GM12874 (cell line): ENCODE results near the gene CAPNS1.

Experiments
- TF ChIP-seq, protein P1 (sequence below): IDR thresholded peaks from 2 replicates; pipeline ENCODE4 v1.5.1; 2011; ENCODE audit warnings: low read depth, mild to moderate bottlenecking, control low read depth, low read length, moderate library complexity; ENCODE audit not compliant: insufficient read depth

CAPNS1 gene

DNA sequence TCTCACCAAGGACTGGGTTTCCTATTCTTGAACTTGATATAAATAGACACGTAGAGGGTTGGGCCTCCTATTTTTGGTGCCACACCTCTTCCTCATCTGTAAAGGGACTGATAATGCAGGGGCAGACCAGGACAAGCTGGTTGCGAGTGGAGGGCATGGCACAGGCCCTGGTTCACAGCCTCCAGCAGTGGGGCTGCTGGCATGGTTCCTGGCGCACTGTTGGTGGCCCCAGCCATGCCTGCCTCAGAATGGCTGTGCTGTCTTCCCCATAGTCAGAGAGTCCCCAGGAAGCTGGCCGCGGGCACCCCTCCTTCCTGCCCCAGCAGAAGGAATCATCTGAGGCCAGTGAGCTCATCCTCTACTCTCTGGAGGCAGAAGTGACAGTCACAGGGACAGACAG is 39.4 kb upstream of the CAPNS1 start:
- TF ChIP-seq, protein P1, sequence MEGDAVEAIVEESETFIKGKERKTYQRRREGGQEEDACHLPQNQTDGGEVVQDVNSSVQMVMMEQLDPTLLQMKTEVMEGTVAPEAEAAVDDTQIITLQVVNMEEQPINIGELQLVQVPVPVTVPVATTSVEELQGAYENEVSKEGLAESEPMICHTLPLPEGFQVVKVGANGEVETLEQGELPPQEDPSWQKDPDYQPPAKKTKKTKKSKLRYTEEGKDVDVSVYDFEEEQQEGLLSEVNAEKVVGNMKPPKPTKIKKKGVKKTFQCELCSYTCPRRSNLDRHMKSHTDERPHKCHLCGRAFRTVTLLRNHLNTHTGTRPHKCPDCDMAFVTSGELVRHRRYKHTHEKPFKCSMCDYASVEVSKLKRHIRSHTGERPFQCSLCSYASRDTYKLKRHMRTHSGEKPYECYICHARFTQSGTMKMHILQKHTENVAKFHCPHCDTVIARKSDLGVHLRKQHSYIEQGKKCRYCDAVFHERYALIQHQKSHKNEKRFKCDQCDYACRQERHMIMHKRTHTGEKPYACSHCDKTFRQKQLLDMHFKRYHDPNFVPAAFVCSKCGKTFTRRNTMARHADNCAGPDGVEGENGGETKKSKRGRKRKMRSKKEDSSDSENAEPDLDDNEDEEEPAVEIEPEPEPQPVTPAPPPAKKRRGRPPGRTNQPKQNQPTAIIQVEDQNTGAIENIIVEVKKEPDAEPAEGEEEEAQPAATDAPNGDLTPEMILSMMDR = no peak

DNA sequence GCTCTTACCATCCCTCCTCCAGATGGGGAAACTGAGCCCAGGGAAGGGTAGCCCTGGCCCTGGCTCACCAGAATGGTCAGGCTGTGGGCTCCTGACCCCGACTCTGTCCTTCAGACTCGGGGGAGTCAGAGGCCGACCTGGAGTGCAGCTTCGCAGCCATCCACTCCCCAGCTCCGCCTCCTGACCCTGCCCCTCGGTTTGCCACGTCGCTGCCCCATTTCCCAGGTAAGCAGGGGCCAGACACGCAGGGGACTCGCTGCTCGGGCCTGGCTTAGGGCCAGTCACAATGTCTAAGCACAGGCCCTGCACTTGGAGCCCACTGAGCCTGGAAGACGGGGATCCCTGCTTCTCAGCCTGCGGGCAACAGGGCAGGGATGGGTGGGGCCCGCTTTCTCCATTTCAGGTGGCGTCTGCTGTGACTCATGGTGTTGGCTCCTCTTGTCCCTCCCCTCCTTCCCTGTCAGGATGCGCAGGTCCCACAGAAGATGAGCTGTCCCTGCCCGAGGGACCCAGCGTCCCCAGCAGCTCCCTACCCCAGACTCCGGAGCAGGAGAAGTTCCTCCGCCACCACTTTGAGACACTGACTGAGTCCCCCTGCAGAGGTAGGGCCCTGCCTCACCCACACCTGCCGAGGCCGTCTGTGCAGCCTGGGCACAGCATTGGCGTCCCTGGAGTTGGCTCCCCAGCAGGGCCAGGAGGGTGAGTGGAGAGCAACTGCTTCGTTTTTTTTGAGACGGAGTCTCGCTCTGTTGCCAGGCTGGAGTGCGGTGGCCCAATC is 38.1 kb upstream of the CAPNS1 start:
- TF ChIP-seq, protein P1 = no peak

DNA sequence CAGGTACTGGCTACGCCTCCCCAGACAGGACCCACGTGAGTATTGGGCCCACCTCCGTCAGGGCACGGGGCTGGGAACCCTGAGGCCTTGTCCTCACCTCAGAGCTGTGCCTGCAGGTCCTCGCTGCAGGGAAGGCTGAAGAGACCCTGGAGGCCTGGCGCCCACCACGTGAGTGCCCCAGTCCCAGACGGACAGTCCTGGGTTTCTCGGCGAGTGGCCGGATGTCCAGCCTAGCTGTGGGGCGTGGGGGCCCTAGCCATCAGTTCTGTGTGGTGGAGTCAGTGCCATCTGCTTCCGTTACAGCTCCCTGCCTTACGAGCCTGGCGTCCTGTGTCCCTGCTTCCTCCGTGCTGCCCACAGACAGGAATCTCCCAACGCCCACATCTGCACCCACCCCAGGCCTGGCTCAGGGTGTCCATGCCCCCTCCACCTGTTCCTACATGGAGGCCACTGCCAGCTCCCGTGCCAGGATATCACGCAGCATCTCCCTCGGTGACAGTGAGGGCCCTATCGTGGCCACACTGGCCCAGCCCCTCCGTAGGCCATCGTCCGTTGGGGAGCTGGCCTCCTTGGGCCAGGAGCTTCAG is 36.7 kb upstream of the CAPNS1 start:
- TF ChIP-seq, protein P1 = no peak

DNA sequence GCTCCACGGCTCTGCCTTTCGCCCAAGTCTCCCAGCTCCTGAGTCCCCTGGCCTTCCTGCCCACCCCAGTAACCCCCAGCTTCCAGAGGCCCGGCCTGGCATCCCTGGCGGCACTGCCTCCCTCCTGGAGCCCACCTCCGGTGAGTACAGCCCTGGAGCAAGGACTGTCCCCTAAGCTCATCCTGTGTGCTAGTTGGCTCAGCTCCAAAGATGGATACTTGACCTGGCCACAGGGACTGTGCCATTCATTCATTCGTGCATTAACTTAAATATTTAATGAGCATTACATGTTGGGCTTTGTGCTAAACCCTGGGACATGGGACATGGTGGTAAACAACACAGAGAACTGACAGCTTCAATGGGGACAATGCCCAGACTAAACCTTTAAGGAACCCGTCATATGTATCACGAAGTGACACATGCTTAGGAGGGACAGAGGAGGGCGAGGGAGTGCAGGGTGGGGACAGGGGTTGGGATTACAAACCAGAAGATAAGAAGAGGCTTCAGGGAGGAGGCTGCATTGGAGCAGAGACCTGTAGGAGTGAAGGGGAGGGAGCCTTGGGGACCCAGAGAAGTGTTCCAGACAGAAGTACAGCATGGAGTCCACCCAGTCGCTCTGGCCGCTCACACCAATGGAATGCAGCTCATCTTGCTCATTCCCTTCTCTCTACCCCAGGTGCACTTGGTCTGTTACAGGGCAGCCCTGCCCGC is 35.9 kb upstream of the CAPNS1 start:
- TF ChIP-seq, protein P1 = no peak

DNA sequence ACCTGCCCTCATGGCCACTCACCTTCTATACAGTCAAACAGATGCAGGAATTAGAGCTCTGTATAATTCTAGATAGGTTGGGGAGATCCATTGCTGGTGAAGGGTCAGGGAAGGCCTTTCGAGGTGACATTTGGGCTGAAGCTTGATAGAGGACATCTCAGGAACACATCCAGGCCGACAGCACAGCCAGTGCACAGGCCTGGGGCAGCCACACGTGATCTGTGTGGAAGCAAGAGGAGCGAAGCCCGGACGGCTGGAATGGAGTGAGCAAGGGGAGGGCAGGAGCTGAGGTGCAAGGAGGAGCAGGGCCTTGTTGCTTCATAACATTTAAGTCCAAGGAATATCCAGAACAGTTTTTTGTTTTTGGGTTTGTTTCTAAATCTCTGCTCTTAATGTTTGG is 33.4 kb upstream of the CAPNS1 start:
- TF ChIP-seq, protein P1 = no peak

DNA sequence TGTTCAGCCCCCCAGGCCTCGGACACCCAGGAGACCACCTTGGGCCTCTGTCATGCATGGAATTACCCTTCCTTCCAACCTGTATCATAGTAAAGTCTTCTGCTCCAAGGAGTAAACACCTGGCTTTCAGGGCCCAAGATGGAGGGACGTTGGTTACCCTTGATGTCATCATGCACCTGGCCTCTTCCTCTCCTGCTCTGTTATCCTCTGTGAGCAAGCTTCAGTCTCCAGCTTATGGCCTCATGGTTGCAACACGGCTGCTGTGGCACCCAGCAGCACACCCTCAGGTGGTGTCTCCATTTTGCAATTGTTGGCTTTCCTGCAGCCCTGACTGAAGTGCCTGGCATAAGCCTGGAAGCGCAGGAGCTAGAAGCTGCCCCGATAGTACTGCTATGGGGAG is 32.9 kb upstream of the CAPNS1 start:
- TF ChIP-seq, protein P1 = no peak

DNA sequence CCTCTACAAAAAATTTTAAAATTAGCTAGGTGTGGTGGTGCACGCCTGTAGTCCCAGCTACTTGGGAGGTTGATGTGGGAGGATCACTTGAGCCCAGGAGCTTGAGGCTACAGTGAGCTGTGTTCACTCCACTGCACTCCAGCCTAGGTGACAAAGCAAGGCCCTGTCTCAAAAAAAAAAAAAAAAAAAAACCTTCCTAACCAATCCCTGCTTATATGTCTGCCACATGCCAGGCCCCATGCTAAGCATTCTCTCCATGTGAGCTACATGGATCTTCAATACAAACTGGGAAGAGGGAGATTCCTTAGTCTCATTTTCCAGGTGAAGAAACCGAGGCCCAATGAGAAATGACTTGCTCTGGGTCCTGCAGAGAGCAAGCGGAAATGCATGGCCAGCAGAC is 31.2 kb upstream of the CAPNS1 start:
- TF ChIP-seq, protein P1 = no peak
